ENCODE measurements around the gene CAPZB. TPM values are rescaled to one million over a fixed set of nuclear protein-coding genes. Genes with fewer than 3 reads are reported as not detected.

CAPZB gene
- total RNA-seq, 1 donor from 2014 or later = 262 TPM

- ATAC-seq = no peak
Measured at GRCh38 chr1:19343617-19344350, 141.6 kb downstream of the CAPZB start.

- ATAC-seq = no peak
Measured at GRCh38 chr1:19342894-19343616, 142.3 kb downstream of the CAPZB start.

DNA sequence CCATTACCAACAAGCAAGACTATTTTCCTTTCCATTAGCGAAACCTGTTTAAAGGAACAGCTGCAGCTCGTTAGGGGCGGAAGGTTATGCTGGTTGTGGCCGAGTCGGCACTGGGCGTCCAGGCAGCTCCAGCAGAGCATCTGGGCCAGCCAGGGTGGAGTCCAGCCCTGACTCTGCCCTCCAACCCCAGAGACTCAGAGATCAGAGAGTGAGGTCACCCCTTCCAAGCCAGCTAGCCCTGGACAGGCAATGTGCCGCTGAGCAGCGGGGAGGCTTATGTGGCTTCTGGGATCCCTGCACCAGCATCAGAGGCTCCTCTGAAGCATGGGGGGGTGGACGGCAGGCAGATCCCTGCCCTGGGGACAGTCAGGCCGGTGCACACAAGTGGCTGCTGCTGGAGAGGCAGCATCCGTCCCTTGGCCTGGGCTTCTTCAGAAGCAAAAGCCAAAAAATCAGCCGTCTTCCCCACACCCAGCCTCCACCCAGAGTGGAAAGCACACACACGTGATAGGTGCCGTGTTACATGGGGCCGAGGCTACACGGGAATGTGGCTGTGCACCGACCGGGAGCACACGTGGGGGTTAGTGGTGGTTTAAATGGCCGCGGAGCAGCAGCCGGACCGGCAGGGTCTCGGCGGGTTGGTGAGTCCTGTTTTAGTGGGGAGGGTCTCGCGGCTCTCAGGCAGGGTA lies 143.1 kb downstream of the CAPZB start:
- no peak for ATAC-seq

GRCh38 chr1:19341201-19342061 lies 143.9 kb downstream of the CAPZB start:
- peak; percentile 66 for ATAC-seq

GRCh38 chr1:19340387-19340937 lies 144.9 kb downstream of the CAPZB start:
- no peak for ATAC-seq

DNA sequence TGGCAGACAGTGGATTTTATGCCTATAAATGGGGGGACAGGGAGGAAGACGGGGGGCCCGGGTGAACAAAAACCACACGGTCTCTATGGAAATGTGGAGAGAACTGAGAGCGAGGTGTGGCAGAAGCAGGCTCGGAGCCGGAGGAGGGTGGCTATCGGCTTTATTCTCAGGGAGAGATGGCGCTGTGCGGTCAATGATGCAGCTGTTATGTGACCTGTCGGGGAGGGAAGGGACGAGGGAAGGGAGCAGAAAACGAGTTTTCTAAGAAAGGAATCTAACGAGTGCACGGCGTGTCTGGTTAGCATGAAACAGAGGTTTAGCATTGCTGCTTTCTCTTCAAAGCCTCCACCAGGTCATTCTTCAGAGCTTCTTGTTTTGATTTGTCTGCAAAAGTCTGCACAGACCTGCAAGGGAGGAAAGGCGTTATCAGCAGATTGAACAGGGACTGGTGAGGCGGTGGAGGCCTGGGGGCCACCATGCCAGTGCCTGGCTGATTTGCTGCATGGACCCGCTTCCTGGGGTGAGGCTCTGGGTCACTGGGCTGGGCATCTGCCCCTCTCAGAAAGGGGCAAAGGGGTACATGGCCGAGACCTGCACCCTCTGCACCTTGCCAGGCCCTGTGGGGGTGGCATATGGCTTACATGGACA lies 146.0 kb downstream of the CAPZB start:
- no peak for ATAC-seq

DNA sequence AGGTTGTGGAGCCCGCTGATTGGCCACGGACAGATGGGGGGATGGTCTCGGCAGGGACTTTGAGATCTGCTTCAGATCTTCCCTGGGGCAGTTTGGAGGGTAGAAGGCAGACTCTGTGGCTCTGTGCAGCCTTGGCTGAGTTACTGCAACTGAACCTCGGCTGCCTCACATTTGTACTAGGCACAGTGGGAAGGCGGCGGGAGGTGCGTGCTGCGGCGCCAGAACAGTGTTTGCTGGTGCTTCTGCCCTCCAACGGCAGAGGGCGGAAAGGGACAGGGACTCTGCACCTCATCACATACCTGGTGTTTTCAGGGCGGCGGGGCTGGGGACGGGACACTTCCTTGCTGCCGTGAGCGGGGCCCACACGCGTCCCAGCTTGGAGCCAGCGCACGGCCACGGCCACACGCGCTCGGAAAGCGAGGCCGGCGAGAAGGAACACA lies 147.0 kb downstream of the CAPZB start:
- peak; percentile 13 for ATAC-seq

DNA sequence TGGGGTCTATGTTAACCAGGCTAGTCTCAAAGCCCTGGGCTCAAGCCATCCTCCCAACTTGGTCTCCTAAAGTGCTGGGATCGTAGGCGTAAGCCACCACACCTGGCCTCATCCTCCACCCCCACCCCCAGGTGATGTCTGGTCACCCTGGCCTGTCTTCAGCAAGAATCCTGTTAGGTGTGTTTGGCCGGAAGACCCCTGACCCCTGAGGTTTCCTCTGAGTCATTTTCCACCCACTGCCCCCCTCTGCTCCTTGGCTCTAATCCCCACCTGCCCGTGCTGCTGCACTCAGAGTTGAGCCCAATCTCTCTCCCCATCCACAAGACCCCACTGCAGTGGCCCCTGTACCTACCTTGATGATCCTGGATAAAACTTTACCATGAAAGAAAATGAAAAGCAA lies 148.1 kb downstream of the CAPZB start:
- no peak for ATAC-seq

DNA sequence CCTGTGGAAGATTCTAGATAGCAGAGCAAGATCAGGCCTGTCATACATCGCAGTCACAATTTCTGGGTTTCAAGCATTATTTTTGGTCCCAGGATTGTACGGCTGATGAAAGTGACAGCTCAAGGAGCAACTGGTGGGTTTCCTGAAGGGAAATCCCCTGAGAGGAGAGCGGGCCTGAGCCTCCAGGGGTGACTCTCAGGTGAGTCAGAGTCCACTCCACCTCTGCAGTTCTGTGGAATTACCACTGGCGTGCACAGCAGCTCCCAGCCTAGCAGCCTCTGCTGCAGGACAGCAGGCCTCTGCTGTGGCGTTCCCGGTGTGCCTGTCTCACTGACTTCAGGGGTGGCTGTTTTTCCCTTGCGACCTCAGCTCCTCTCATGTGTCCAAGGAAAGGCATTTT lies 148.8 kb downstream of the CAPZB start:
- peak; percentile 37 for ATAC-seq

- no peak for ATAC-seq
Measured at GRCh38 chr1:19333587-19334354, 151.6 kb downstream of the CAPZB start.

- peak; percentile 41 for ATAC-seq
Measured at GRCh38 chr1:19332832-19333231, 152.5 kb downstream of the CAPZB start.

- ATAC-seq = no peak
Measured at GRCh38 chr1:19331262-19331878, 154.0 kb downstream of the CAPZB start.

DNA sequence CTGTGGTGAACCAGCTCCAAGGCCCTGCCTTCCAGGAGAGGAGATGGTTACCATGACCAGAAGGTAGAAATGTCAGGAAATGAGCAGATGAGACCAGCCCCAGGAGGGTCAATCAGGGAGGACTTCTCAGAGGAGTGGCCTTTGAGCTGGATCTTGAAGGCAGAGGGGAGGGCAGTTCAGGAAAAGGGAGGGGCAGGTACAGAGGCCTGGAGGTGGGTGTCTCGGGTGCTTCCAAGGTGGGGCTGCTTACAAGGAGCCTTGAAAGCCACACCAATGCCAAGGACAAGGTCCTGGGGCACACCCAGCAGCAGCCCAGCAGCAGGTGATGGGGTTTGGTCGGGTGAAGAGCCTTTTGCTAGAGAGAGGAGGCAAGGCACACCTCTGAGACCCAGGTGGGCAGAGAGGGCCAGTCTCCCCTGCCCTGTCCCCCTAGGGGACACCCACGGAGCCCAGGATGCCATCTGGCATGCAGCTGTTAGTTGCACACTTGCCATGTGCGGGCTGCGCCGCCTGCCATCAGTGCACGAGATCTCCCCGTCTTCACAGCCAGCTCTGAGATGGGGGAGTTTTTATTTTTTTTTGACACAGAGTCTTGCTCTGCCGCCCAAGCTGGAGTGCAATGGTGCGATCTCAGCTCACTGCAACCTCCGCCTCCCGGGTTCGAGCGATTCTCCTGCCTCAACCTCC lies 154.7 kb downstream of the CAPZB start:
- ATAC-seq = no peak

- ATAC-seq = no peak
Measured at GRCh38 chr1:19329611-19330010, 155.7 kb downstream of the CAPZB start.

DNA sequence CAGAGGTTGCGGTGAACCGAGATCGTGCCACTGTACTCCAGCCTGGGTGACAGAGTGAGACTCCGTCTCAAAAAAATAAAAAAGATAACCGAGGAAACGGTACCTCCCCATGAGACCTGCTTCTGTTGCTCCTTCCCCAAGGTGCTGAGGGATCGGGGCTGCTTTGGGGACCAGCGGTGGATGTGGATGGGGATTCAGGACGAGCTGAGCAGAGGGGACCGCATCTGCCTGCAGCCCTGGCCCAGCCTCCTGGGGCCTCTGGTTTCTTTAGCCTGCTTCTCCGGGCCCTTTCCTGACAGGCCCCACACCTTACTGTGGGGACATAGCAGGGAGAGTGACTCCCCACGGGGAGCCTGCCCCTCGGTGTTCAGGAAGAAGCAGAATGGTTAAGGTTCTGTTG lies 156.2 kb downstream of the CAPZB start:
- ATAC-seq = no peak

DNA sequence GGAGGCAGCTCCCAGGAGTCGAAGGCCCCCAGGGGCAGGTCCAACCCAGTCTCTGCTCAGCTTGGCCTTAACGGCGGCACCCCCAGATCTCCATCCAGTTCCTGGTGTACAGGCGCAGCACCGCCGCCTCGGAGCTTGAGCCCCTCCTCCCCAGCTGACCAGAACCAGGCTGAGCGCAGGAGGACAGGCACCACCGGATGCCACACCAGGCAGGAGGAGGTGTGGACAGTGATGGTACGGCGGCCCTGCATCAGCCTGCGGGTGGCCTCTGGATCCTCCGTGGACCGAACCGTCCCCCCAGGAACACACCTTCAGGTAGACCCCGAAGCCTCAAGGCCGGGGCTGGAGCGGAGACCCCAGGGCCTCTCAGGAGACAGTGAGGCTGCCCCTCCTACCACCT lies 156.9 kb downstream of the CAPZB start:
- no peak for ATAC-seq

DNA sequence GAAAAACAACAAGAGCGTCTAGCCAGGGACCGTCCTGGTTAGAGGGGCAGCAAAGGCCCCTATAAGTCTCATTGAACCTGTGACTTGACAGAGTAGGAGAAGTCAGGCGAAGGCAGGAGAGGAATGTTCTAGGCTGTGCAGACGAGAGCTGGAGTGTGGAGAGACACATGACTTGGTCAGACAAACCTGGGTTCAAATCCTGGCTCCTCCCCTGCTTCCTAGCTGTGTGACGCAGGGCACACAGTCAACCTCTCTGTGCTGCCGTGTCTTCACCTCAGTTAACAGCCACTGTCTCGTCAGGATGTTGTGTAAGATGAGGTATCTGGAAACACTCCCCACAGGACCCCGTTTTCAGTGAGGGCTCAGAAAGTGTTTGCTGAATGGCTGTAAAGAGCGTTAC lies 157.6 kb downstream of the CAPZB start:
- ATAC-seq = no peak

GRCh38 chr1:19327301-19327700 lies 158.0 kb downstream of the CAPZB start:
- ATAC-seq = no peak

- no peak for ATAC-seq
Measured at GRCh38 chr1:19326748-19327065, 158.6 kb downstream of the CAPZB start.
